CD14-positive monocyte (primary cell): ENCODE measurements around the gene DLG1. TPM values are rescaled to one million over a fixed set of nuclear protein-coding genes. Genes with fewer than 3 reads are reported as not detected.
A peak's percentile ranks its signal among the peaks of the same experiment; 100 is the strongest.

Experiments
- DNase-seq, 3 donors: peaks; one replicate each; pipeline ENCODE4 v3.0.0-alpha.2; 2011 to 2022
- H2AFZ ChIP-seq: 2 replicates; pipeline ENCODE4 v1.6.0; 2012; ENCODE audit warnings: mild to moderate bottlenecking, low read depth, low read length, inconsistent platforms; ENCODE audit not compliant: insufficient read depth, poor library complexity, severe bottlenecking
- H3K27ac ChIP-seq, 2 donors: 1 replicate in 1 of 2; 2 replicates in 1 of 2; pipeline ENCODE4 v1.5.1; 2012 to 2013; ENCODE audit warnings: low read length in 2 of 2, control low read depth in 1 of 2, inconsistent platforms in 1 of 2, low read depth in 1 of 2, mild to moderate bottlenecking in 1 of 2
- H3K27me3 ChIP-seq, 2 donors: one replicate each; pipeline versions ENCODE4 v1.6.0 to v1.6.1; 2011 to 2013; ENCODE audit warnings: low read length in 2 of 2; ENCODE audit not compliant: control insufficient read depth in 2 of 2, insufficient read depth in 2 of 2
- H3K36me3 ChIP-seq, 2 donors: replicated peaks in 1 of 2; 1 replicate in 1 of 2; 2 replicates in 1 of 2; pipeline versions ENCODE4 v1.5.1 to v1.6.1; 2012 to 2013; ENCODE audit warnings: low read length in 2 of 2, control low read depth in 1 of 2, inconsistent platforms in 1 of 2, mild to moderate bottlenecking in 1 of 2; ENCODE audit not compliant: insufficient read depth in 2 of 2, control insufficient read depth in 1 of 2
- H3K4me1 ChIP-seq, 2 donors: 1 replicate in 1 of 2; 2 replicates in 1 of 2; pipeline versions ENCODE4 v1.5.1 to v1.6.1; 2012 to 2013; ENCODE audit warnings: low read length in 2 of 2, control low read depth in 1 of 2, inconsistent platforms in 1 of 2, mild to moderate bottlenecking in 1 of 2, moderate library complexity in 1 of 2; ENCODE audit not compliant: insufficient read depth in 2 of 2, control insufficient read depth in 1 of 2
- H3K4me2 ChIP-seq: replicated peaks from 2 replicates; pipeline ENCODE3; 2012; ENCODE audit warnings: low read length, moderate library complexity, mild to moderate bottlenecking; ENCODE audit not compliant: poor library complexity, severe bottlenecking; ENCODE audit errors: extremely low read depth
- H3K4me3 ChIP-seq, 3 experiments: fragments of 200-600 bp in 1 of 3; sonication (generic) in 1 of 3; replicated peaks in 1 of 3; 1 replicate in 2 of 3; 2 replicates in 1 of 3; pipeline ENCODE4 v1.5.1; 2011 to 2013; ENCODE audit warnings: low read length in 3 of 3, mild to moderate bottlenecking in 3 of 3, control low read depth in 2 of 3, low read depth in 2 of 3, inconsistent platforms in 1 of 3, moderate library complexity in 1 of 3
- H3K79me2 ChIP-seq: 2 replicates; pipeline ENCODE4 v1.6.0; 2012; ENCODE audit warnings: mild to moderate bottlenecking, control low read depth, inconsistent platforms, low read length, moderate library complexity; ENCODE audit not compliant: insufficient read depth
- H3K9ac ChIP-seq: 2 replicates; pipeline ENCODE4 v1.6.0; 2017; ENCODE audit warnings: low read length, mild to moderate bottlenecking; ENCODE audit not compliant: insufficient read depth, poor library complexity, severe bottlenecking
- H3K9me3 ChIP-seq, 2 donors: replicated peaks in 1 of 2; 1 replicate in 1 of 2; 2 replicates in 1 of 2; pipeline versions ENCODE4 v1.5.1 to v1.6.1; 2012 to 2013; ENCODE audit warnings: low read length in 2 of 2, control low read depth in 1 of 2; ENCODE audit not compliant: control insufficient read depth in 1 of 2, insufficient read depth in 1 of 2
- H4K20me1 ChIP-seq: 2 replicates; pipeline ENCODE4 v1.6.0; 2012; ENCODE audit warnings: mild to moderate bottlenecking, low read length, control low read depth, moderate library complexity; ENCODE audit not compliant: insufficient read depth
- H3K27ac Mint-ChIP-seq, 7 donors: one replicate each; pipeline ENCODE4 v1.8.0; 2020; ENCODE audit warnings: mild to moderate bottlenecking in 7 of 7, mixed read lengths in 7 of 7, moderate library complexity in 6 of 7, inconsistent platforms in 2 of 7
- H3K27me3 Mint-ChIP-seq, 3 donors: one replicate each; pipeline ENCODE4 v1.8.0; 2021 to 2022; ENCODE audit warnings: low read depth in 3 of 3, mild to moderate bottlenecking in 3 of 3, mixed read lengths in 3 of 3, moderate library complexity in 3 of 3, inconsistent platforms in 1 of 3
- H3K36me3 Mint-ChIP-seq, 2 donors: one replicate each; pipeline ENCODE4 v1.8.0; 2020; ENCODE audit warnings: mixed read lengths in 2 of 2, inconsistent platforms in 1 of 2, mild to moderate bottlenecking in 1 of 2
- H3K4me1 Mint-ChIP-seq: one replicate; pipeline ENCODE4 v1.8.0; 2020; ENCODE audit warnings: mild to moderate bottlenecking, mixed read lengths
- H3K4me3 Mint-ChIP-seq, 2 donors: one replicate each; pipeline ENCODE4 v1.8.0; 2020; ENCODE audit warnings: mild to moderate bottlenecking in 2 of 2, mixed read lengths in 2 of 2, moderate library complexity in 1 of 2
- H3K9me3 Mint-ChIP-seq, 7 donors: one replicate each; pipeline ENCODE4 v1.8.0; 2020 to 2022; ENCODE audit warnings: mixed read lengths in 7 of 7, mild to moderate bottlenecking in 6 of 7, moderate library complexity in 6 of 7, inconsistent platforms in 2 of 7
- WGBS: methylation state at CpG from one replicate; pipeline ENCODE4 v1.1.5; 2013; ENCODE audit warnings: missing lambda C conversion rate; ENCODE audit not compliant: insufficient coverage; 5-methylcytosine and 5-hydroxymethylcytosine counted together
- intact Hi-C, 2 donors: fragments of 100-400 bp; cut with micrococcal nuclease; formaldehyde crosslinking; loops; one replicate each; pipeline versions ENCODE4 v1.15.0 to v1.15.1; 2023
- polyA plus RNA-seq, 3 donors: library from polyadenylated mRNA; depleted of rRNA in 1 of 3; unstranded in 2 of 3; stranded (reverse) in 1 of 3; fragments of 300-500 nt in 2 of 3; fragments of >200 nt in 1 of 3; fragmentation: Illumina TruSeq in 2 of 3; gene quantifications; 1 replicate in 2 of 3; 2 replicates in 1 of 3; pipeline ENCODE4 v1.2.3, GENCODE V29; 2012 to 2021
- TF ChIP-seq, protein P1 (sequence below): fragments of 200-600 bp; IDR thresholded peaks from one replicate; pipeline ENCODE4 v1.8.0; 2022; ENCODE audit warnings: antibody characterized with exemption, mild to moderate bottlenecking

Gene DLG1
- polyA plus RNA-seq, 3 donors: 6.5 to 21.9 (median 10.2) TPM

- H3K9me3 ChIP-seq: no peaks in the 10 kb centered on the region
- Mint-ChIP-seq H3K4me1 (peaks cover 7% of the 10 kb centered on the region), H3K27ac (no peak overlapping the region), H3K4me3 (no peak overlapping the region), H3K36me3 (peaks cover 0 to 4% of the 10 kb centered on the region in 2 donors), H3K27me3 (peaks cover 7 to 11% (median 10%) of the 10 kb centered on the region in 3 donors), H3K9me3 (no peaks in the 10 kb centered on the region)
- H3K4me3 ChIP-seq: no peak overlapping the region
- no peaks in the 10 kb centered on the region for H3K79me2 ChIP-seq
- TF ChIP-seq, protein P1, sequence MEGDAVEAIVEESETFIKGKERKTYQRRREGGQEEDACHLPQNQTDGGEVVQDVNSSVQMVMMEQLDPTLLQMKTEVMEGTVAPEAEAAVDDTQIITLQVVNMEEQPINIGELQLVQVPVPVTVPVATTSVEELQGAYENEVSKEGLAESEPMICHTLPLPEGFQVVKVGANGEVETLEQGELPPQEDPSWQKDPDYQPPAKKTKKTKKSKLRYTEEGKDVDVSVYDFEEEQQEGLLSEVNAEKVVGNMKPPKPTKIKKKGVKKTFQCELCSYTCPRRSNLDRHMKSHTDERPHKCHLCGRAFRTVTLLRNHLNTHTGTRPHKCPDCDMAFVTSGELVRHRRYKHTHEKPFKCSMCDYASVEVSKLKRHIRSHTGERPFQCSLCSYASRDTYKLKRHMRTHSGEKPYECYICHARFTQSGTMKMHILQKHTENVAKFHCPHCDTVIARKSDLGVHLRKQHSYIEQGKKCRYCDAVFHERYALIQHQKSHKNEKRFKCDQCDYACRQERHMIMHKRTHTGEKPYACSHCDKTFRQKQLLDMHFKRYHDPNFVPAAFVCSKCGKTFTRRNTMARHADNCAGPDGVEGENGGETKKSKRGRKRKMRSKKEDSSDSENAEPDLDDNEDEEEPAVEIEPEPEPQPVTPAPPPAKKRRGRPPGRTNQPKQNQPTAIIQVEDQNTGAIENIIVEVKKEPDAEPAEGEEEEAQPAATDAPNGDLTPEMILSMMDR: no peak
- H3K4me2 ChIP-seq: no peak overlapping the region
- no peak overlapping the region for H2AFZ ChIP-seq
- H3K27ac ChIP-seq: no peak overlapping the region
- peaks cover 0 to 10% of the 10 kb centered on the region in 2 donors for H3K27me3 ChIP-seq
- no peak overlapping the region for H3K9ac ChIP-seq
- no CpG with 5 or more reads among the region's 5 CpGs for WGBS
- no peak for DNase-seq
- H4K20me1 ChIP-seq: no peaks in the 10 kb centered on the region
- H3K4me1 ChIP-seq: peaks cover 11 to 18% of the 10 kb centered on the region in 2 donors
- no peaks in the 10 kb centered on the region for H3K36me3 ChIP-seq
- intact Hi-C loops: loop anchor here in 1 of 2 donors (5.0 kb wide), 1 partner anchor 50 kb away; no protein-coding TSS in a partner anchor
Measured at GRCh38 chr3:197006860-197007259, 291.6 kb downstream of the DLG1 start.

DNA sequence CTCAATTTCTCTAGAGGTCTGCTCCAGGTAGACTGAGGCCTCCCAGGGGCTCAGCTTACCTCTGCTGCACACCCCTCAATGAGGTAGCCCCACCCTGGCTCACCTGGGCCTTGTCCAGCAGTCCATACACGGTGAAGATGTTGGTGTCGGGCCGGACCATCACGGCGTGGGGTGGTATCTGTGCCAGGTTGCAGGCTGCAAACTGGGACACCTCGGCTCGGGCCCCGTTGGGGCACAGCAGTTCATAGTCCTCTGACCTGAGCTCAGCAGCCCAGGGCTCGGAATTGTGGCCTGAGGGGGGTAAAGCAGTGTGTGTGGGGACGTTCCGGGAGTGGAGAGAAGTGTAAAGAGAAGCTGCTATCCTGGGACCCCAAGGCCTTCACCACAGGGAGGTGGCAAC lies 292.0 kb downstream of the DLG1 start:
- intact Hi-C loops: loop anchor here in 1 of 2 donors (5.0 kb wide), 1 partner anchor 51 kb away; no protein-coding TSS in a partner anchor
- no peak for DNase-seq
- no peak overlapping the region for H3K4me3 ChIP-seq
- peaks cover 12 to 21% of the 10 kb centered on the region in 2 donors for H3K4me1 ChIP-seq
- no peak overlapping the region for H3K27ac ChIP-seq
- H4K20me1 ChIP-seq: no peaks in the 10 kb centered on the region
- H3K79me2 ChIP-seq: no peaks in the 10 kb centered on the region
- Mint-ChIP-seq H3K4me1 (peaks cover 10% of the 10 kb centered on the region), H3K4me3 (no peak overlapping the region), H3K27ac (peak overlapping the region in 1 of 7 donors; percentile 57), H3K36me3 (peaks cover 0 to 4% of the 10 kb centered on the region in 2 donors), H3K27me3 (peaks cover 7 to 14% (median 12%) of the 10 kb centered on the region in 3 donors), H3K9me3 (no peaks in the 10 kb centered on the region)
- TF ChIP-seq, protein P1: no peak
- H3K36me3 ChIP-seq: no peaks in the 10 kb centered on the region
- no peak overlapping the region for H2AFZ ChIP-seq
- no peak overlapping the region for H3K9ac ChIP-seq
- H3K4me2 ChIP-seq: no peak overlapping the region
- WGBS: 97% methylated on average over 10 of the region's 11 CpGs
- no peaks in the 10 kb centered on the region for H3K9me3 ChIP-seq
- H3K27me3 ChIP-seq: peaks cover 0 to 12% of the 10 kb centered on the region in 2 donors
